Endothelial cell of umbilical vein (primary cell): Measurements from ENCODE around the gene ADAMTS17. TPM values are rescaled to one million over a fixed set of nuclear protein-coding genes. Genes with fewer than 3 reads are reported as not detected.

Experiments
- BruUV-seq: library from RNA; stranded (reverse); fragments of 400-500 nt; replicated peaks from 2 replicates; lab custom pipeline; 2021; lab: Mats Ljungman, UMichigan
- CTCF ChIA-PET: fragments of 300-600, 350-600 bp; sonication (Branson Sonifier 250); formaldehyde crosslinking; loops from one replicate; lab custom pipeline; 2021; ENCODE audit warnings: antibody characterized with exemption, inconsistent platforms; lab: Charles Lee
- POLR2A ChIA-PET: fragments of 300-600, 350-600 bp; sonication (Branson Sonifier 250); formaldehyde crosslinking; loops from one replicate; lab custom pipeline; 2021; ENCODE audit warnings: antibody characterized with exemption, inconsistent platforms; lab: Charles Lee
- DNase-seq: peaks from one replicate; pipeline ENCODE4 v3.0.0-alpha.2; 2011; ENCODE audit warnings: low read depth, low spot score
- FAIRE-seq: peaks from 2 replicates; lab custom pipeline; 2011; peaks lifted over from hg19 to GRCh38; lab: Jason Lieb, UNC
- H2AFZ ChIP-seq: 2 replicates; pipeline ENCODE4 v1.6.0; 2012; ENCODE audit warnings: low read depth, low read length, control low read depth, inconsistent platforms
- H3K27ac ChIP-seq: 2 replicates; pipeline ENCODE4 v1.5.1; 2011; ENCODE audit warnings: low read depth, mild to moderate bottlenecking, control low read depth, low read length, moderate library complexity; ENCODE audit not compliant: insufficient read depth
- H3K27me3 ChIP-seq, 2 experiments: 2 replicates each; pipeline versions ENCODE4 v1.6.0 to v1.6.1; 2011; ENCODE audit warnings: low read length in 2 of 2, mixed read lengths in 1 of 2; ENCODE audit not compliant: control insufficient read depth in 2 of 2, insufficient read depth in 2 of 2
- H3K36me3 ChIP-seq, 2 experiments: 2 replicates in 1 of 2; 3 replicates in 1 of 2; pipeline ENCODE4 v1.5.1; 2011; ENCODE audit warnings: low read length in 2 of 2, mild to moderate bottlenecking in 1 of 2, moderate library complexity in 1 of 2; ENCODE audit not compliant: control insufficient read depth in 2 of 2, insufficient read depth in 2 of 2; ENCODE audit errors: extremely low read depth in 1 of 2
- H3K4me1 ChIP-seq: 3 replicates; pipeline ENCODE4 v1.5.1; 2011; ENCODE audit warnings: mild to moderate bottlenecking, low read length; ENCODE audit not compliant: control insufficient read depth, insufficient read depth; ENCODE audit errors: extremely low read depth
- H3K4me2 ChIP-seq: 2 replicates; pipeline ENCODE4 v1.6.1; 2011; ENCODE audit warnings: low read length, control low read depth, mixed read lengths; ENCODE audit not compliant: insufficient read depth
- H3K4me3 ChIP-seq, 3 experiments: fragments of 200-600 bp in 1 of 3; sonication (generic), shearing (Covaris generic) in 1 of 3; replicated peaks in 1 of 3; 2 replicates each; pipeline ENCODE4 v1.5.1; 2011 to 2016; ENCODE audit warnings: control low read depth in 3 of 3, low read length in 3 of 3, mild to moderate bottlenecking in 2 of 3, inconsistent platforms in 1 of 3, low read depth in 1 of 3, moderate library complexity in 1 of 3; ENCODE audit not compliant: insufficient read depth in 1 of 3
- H3K79me2 ChIP-seq: 2 replicates; pipeline ENCODE4 v1.6.0; 2012; ENCODE audit warnings: low read length, inconsistent platforms; ENCODE audit not compliant: control insufficient read depth, insufficient read depth
- H3K9ac ChIP-seq: replicated peaks from 2 replicates; pipeline ENCODE3; 2011; ENCODE audit warnings: low read length, control low read depth; ENCODE audit not compliant: insufficient read depth; ENCODE audit errors: extremely low read depth
- H3K9me1 ChIP-seq: replicated peaks from 3 replicates; pipeline ENCODE4 v1.6.0; 2011; ENCODE audit warnings: mild to moderate bottlenecking, low read length; ENCODE audit not compliant: control insufficient read depth, insufficient read depth; ENCODE audit errors: extremely low read depth
- H3K9me3 ChIP-seq: replicated peaks from 2 replicates; pipeline ENCODE4 v1.5.1; 2012; ENCODE audit warnings: low read length, inconsistent platforms; ENCODE audit not compliant: control insufficient read depth, insufficient read depth
- H4K20me1 ChIP-seq: replicated peaks from 2 replicates; pipeline ENCODE3; 2011; ENCODE audit warnings: mild to moderate bottlenecking, low read length; ENCODE audit not compliant: control insufficient read depth, insufficient read depth; ENCODE audit errors: extremely low read depth
- EZH2 ChIP-seq: IDR thresholded peaks from 2 replicates; pipeline ENCODE4 v1.6.1; 2012; ENCODE audit warnings: borderline replicate concordance, low read depth, mild to moderate bottlenecking, moderate library complexity, low read length, inconsistent platforms; ENCODE audit not compliant: severe bottlenecking
- FOS ChIP-seq: IDR thresholded peaks from 2 replicates; pipeline ENCODE4 v1.6.1; 2011; ENCODE audit warnings: mild to moderate bottlenecking, low read length, moderate library complexity, borderline replicate concordance; ENCODE audit not compliant: insufficient read depth
- GATA2 ChIP-seq: IDR thresholded peaks from 2 replicates; pipeline ENCODE4 v1.7.0; 2011; ENCODE audit warnings: low read depth, mild to moderate bottlenecking, moderate library complexity, mixed read lengths, low read length; ENCODE audit not compliant: insufficient read length, insufficient read depth
- JUN ChIP-seq: IDR thresholded peaks from 2 replicates; pipeline ENCODE4 v1.6.1; 2011; ENCODE audit warnings: borderline replicate concordance, low read depth; ENCODE audit not compliant: insufficient read length, insufficient read depth
- MYC ChIP-seq: IDR thresholded peaks from one replicate; pipeline ENCODE4 v1.6.1; 2011; ENCODE audit warnings: mild to moderate bottlenecking, low read depth, low read length
- POLR2A ChIP-seq: IDR thresholded peaks from 2 replicates; pipeline ENCODE4 v1.6.1; 2012; ENCODE audit warnings: low read depth, mild to moderate bottlenecking, control low read depth, low read length
- POLR2AphosphoS5 ChIP-seq: IDR thresholded peaks from 2 replicates; pipeline ENCODE4 v1.6.1; 2012; ENCODE audit warnings: low read depth, mild to moderate bottlenecking, control low read depth, low read length, moderate library complexity; ENCODE audit not compliant: insufficient read depth
- dilution Hi-C: fragments of 300-500 bp; cut with MboI; formaldehyde crosslinking; loops from one replicate; pipeline ENCODE4 v1.15.0; 2019; ENCODE audit warnings: low sequenced_read_pairs; ENCODE audit not compliant: extremely low pct_ligation_motif_present
- intact Hi-C: fragments of 100-400 bp; cut with micrococcal nuclease; formaldehyde crosslinking; loops from one replicate; pipeline ENCODE4 v1.10.0; 2022
- polyA plus RNA-seq, 4 experiments: library from polyadenylated mRNA; depleted of rRNA in 3 of 4; stranded (reverse) in 3 of 4; unstranded in 1 of 4; fragments of >200 nt; gene quantifications; 2 replicates each; pipeline versions ENCODE4 v1.2.1 to v1.2.3, GENCODE V29; 2011 to 2012; ENCODE audit warnings: missing spikeins in 1 of 4
- total RNA-seq: library from RNA; stranded (reverse); gene quantifications from 2 replicates; pipeline ENCODE4 v1.2.3, GENCODE V29; 2021
- TF ChIP-seq, protein P1 (sequence below), 2 donors: IDR thresholded peaks; 1 replicate in 1 of 2; 2 replicates in 1 of 2; pipeline ENCODE4 v1.5.1; 2011; ENCODE audit warnings: low read length in 2 of 2, mild to moderate bottlenecking in 2 of 2, moderate library complexity in 2 of 2, control low read depth in 1 of 2, inconsistent platforms in 1 of 2, low read depth in 1 of 2; ENCODE audit not compliant: insufficient read depth in 1 of 2; ENCODE audit errors: extremely low read depth in 1 of 2
- TF ChIP-seq, protein P2 (sequence below): IDR thresholded peaks from 2 replicates; pipeline ENCODE4 v1.6.1; 2011; ENCODE audit not compliant: insufficient read depth, insufficient read length

The ADAMTS17 gene
- total and polyA plus RNA-seq, 2 donors (not counting 3 experiments of a cell fraction or from before 2014, with no cell fraction given): 0.12 TPM; not detected in 1

DNA sequence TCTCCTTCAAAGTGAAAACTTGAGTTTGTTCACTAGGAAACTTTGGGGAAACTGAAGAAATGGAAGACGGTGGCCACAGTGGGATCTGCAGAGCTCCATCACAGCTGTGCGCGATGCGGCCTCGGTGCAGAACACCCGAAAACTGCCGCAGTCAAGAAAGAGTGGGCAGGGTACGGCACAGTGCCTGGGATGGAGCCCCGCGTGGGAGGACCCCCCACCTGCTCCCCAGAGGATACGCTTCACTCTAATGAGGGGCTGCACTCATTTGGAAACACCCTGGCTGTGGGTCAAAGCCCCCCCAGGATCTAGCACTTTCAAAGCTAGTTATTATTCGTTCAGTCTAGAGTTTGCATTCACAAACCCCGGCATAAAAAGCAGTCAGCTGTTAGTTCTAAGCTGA, 9.5 kb downstream of the ADAMTS17 start:
- Histone ChIP-seq H3K4me1 (no peaks in the 10 kb centered on the region), H3K36me3 (no peaks in the 10 kb centered on the region), H2AFZ (no peak overlapping the region), H3K27ac (no peak overlapping the region), H3K4me2 (no peak overlapping the region), H3K9me1 (no peaks in the 10 kb centered on the region), H3K27me3 (no peaks in the 10 kb centered on the region), H4K20me1 (no peaks in the 10 kb centered on the region), H3K9ac (no peak overlapping the region), H3K4me3 (no peak overlapping the region), H3K9me3 (no peaks in the 10 kb centered on the region), H3K79me2 (no peaks in the 10 kb centered on the region)
- ChIA-PET POLR2A (no interaction called here), CTCF (interaction anchor here (1.8 kb wide), 1 partner anchor 18 kb away, joined by 7 read pairs; no protein-coding TSS in a partner anchor)
- no TSS peak for BruUV-seq
- no peak for DNase-seq
- no peak for TF ChIP-seq GATA2
- TF ChIP-seq POLR2AphosphoS5: no peak
- TF ChIP-seq, protein P1, sequence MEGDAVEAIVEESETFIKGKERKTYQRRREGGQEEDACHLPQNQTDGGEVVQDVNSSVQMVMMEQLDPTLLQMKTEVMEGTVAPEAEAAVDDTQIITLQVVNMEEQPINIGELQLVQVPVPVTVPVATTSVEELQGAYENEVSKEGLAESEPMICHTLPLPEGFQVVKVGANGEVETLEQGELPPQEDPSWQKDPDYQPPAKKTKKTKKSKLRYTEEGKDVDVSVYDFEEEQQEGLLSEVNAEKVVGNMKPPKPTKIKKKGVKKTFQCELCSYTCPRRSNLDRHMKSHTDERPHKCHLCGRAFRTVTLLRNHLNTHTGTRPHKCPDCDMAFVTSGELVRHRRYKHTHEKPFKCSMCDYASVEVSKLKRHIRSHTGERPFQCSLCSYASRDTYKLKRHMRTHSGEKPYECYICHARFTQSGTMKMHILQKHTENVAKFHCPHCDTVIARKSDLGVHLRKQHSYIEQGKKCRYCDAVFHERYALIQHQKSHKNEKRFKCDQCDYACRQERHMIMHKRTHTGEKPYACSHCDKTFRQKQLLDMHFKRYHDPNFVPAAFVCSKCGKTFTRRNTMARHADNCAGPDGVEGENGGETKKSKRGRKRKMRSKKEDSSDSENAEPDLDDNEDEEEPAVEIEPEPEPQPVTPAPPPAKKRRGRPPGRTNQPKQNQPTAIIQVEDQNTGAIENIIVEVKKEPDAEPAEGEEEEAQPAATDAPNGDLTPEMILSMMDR (IDR thresholded peaks at IDR 0.05; ENCODE audit: extremely low read depth in 1 of 2, insufficient read depth in 1 of 2, low read depth in 1 of 2, low read length in 2 of 2): no peak
- no peak for TF ChIP-seq MYC
- TF ChIP-seq JUN: no peak
- no peak for TF ChIP-seq FOS
- TF ChIP-seq POLR2A: no peak
- TF ChIP-seq, protein P2, sequence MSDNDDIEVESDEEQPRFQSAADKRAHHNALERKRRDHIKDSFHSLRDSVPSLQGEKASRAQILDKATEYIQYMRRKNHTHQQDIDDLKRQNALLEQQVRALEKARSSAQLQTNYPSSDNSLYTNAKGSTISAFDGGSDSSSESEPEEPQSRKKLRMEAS: no peak
- TF ChIP-seq EZH2: no peak
- dilution Hi-C loops (no loop called here), intact Hi-C loops (no loop called here)
- FAIRE-seq: no peak
